HG03060 (cell line): ENCODE measurements around the gene TMEM61.
"Not testable (repeated sequence)": the region's sequence is repeated elsewhere in the genome, so short reads cannot be mapped to it uniquely, and the experiment has no call there.

ENCODE experiments used
- ATAC-seq: cut with Tn5 transposase; IDR thresholded peaks from one replicate; pipeline ENCODE4 v1.9.1; 2021; ENCODE audit warnings: low read depth, moderate number of reproducible peaks; ENCODE audit not compliant: unreplicated experiment

Gene TMEM61

DNA sequence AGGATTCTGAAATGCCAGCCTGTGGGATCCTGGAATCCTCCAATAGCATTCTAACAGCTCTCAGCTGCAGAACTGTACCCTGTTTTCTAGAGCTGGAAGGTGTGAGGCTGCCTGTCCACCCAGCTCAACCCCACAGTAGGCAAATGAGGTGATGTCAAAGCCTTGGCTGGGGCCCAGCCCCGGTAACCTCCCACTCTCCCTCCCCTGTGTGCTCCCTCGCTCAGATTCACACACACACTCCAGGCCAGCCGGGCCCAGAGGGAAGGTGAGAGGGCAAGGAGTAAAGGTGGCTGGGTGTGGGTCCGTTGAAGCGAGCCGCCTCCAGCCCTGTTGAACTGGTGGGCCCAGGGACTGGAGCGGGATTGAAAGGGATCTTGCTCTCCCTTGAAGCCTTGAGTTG lies 18.2 kb downstream of the TMEM61 start, which contains the start of gene BSND:
TSS of gene BSND (plus strand) at position 257 of the 400 bp plus-strand sequence. CDS start 254 bp downstream, outside the sequence.
- ATAC-seq: no peak

DNA sequence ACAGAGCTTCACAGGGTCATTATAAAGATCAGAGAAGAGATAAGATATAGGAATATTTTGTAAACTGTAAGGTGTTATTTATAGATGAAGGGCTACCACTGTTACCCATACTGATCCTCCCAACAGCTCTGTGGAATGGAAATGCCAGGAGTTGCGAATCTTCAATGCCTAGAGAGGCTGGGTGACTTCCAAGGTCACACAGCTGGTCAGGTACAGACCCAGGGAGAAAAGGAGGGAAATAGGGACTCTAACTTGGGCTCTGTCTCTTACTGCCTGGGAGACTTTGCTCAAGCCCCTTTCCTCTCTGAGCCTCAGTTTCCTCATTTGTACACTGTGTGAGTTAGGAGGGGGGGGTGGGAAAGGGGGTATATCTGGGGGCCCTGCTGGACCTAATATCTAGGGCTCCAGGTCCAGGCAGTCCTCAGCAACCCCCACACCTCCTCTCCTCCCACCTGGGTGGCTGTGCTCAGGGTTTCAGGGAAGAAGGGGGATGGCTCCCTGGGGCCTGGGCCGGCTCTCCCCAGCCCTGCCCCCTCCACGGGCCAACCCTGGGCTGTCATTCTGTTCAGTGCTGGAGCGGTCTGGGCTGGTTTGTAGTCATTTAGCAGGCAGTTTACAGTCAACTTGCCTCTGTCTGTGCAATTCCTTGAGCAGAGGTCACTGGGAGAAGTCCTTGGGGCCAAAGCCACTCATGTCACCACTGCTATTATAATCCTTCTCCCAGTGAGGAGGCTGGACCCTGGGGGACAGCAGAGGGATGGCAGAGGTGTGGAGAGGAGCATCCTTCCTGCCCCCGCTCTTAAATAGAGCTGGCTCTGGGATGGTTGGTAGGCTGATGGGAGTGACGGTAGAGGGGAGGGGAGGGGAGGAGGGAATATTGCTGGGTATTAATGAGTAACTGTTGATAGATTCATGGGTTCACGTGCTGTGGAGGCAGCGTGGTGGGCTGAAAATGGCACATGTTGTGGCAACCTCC lies 20.0 kb downstream of the TMEM61 start:
- ATAC-seq: no peak

DNA sequence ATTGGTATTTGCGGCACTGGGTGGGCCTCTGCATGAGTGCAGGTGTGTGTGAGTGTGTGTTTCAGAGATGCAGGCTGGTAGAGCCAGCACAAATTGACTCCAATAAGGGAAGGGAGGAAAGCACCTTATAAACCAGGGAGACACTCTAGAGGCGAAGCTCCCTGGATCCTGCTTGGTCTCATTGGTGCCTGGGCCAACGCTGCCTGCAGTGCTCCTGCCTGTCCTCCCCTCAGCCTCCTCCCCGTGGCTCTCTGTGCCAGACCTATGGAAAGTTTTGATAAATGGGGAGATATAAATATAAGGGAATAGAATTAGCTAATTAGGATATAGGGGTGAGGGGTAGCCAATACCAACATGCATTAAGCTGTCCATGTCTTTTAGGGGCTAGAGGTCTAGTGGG lies 20.9 kb downstream of the TMEM61 start:
- no peak for ATAC-seq

DNA sequence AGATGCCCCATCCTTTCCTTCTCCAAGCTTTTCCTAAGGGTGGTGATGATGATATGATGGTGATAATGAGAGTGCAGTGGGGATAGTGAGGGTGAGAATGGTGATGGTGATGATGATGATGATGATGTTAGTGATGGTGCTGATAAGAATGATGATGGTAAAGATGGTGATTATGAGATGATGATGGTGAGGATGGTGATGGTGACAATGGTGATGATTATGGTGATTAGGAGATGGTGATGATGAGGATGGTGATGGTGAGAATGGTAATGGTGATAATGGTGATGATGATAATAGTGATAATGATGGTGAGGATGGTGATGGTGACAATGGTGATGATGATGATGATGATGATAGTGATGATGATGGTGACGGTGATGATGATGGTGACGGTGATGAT lies 22.3 kb downstream of the TMEM61 start:
- no peak for ATAC-seq

DNA sequence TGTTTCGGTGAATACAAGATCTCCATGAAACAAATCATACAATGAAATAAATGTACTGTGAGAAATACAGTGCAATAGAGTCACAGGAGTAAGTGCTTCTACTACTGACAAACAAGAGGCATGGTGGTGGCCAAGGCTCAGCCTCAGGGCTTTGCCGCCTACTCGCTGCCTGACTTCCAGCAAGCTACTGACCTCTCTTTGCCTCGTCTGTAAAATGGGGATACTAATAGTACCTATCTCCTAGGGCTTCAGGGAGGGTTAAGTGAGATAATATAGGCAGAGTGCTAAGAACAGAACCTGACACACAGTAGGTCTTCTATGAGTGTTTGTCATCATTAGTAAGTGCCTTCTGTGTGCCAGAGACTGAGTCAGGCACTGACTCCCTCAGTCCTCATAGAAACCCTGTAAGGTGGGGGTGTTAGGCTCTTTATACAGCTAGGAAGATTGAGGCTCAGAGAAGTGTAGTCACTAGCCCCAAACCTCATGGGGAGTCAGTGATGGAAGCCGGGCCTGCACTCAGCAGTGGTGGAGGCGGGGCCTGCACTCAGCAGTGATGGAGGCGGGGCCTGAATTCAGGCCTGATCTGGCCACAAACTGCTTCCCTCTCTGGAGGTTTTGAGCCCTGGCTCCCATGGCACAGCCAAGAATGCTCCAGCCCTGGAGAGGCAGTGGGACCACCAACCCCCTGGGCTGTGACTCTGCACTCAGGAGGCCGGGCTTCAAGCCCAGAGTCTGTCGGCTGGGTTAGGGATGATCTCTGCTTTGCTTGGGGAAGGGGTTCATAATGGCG lies 25.1 kb downstream of the TMEM61 start:
- no peak for ATAC-seq

DNA sequence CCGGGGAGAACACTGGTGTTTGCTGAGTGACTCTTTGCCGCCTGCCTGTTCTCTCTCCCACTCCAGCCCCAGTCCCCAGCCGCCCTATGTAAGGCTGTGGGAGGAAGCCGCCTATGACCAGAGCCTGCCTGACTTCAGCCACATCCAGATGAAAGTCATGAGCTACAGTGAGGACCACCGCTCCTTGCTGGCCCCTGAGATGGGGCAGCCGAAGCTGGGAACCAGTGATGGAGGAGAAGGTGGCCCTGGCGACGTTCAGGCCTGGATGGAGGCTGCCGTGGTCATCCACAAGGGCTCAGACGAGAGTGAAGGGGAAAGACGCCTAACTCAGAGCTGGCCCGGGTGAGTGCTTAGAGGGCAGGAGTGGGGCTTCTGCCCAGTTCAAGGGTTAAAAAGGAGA lies 26.5 kb downstream of the TMEM61 start:
- no peak for ATAC-seq

DNA sequence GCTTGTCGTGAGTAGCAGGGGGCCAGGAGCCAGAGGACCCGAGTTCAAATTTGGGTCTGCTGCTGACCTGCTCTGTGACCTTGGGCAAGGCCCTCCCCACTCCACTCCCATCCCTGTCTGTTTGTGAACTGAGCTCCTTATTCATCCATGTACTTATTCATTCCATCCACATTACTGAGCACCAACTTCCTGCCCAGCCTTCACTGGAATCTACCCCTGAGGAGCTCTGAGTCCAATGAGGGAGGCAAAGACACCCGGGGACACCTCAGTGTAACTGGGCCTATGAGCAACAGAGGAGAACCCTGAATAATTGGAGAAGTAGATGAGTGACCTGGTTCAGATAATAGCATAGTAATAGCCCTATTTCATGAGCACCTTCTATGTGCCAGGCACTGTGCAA lies 27.2 kb downstream of the TMEM61 start:
- no peak for ATAC-seq

DNA sequence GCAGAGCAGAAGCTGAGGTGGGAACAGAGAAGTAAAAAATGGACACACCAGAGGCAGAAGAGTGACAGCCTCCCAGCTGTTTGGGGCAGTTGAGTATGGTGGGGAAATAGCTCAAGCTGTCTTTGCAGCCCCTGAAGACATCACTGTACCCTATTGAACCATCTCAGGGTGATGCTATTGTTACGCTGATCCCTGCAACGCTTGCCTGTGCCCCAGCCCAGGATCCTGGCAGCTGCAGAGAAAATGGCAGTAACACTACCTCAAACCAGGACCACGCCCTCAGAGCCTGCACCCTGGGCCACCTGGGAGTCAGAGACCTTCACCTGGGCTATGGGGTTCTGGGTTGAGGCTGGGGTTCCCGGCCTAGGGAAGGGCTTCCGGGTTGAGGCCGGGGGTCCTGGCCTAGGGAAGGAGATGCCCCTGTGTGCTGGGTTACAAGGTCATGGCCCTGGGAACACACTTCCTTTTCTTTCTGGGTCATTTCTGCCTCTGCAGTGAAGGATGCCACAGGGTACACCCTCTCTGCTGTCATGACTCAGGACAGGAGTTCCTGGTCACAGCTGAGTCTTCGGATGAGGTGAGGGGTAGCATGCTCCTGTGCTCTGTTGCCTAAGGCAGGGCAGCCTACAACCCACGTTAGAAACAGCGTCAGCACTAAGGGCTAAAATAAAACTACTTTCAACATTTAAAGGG lies 29.9 kb downstream of the TMEM61 start:
- ATAC-seq: no peak

DNA sequence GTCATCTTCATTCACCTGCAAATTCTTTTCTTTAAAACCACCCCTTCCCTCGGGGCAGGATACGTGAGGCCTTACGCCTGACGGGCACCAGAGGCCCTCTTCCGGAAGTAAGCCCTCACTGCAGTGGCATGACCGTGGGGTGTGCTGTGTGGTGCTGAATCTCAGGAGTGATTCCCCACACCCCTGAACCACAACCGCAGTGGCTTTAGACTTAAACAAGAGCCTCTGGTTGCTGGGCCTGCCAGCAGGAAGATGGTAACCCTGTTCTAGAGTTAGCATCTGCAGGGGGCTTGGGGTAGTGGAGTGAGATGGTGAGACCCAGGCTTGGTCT lies 30.4 kb downstream of the TMEM61 start:
- ATAC-seq: no peak

DNA sequence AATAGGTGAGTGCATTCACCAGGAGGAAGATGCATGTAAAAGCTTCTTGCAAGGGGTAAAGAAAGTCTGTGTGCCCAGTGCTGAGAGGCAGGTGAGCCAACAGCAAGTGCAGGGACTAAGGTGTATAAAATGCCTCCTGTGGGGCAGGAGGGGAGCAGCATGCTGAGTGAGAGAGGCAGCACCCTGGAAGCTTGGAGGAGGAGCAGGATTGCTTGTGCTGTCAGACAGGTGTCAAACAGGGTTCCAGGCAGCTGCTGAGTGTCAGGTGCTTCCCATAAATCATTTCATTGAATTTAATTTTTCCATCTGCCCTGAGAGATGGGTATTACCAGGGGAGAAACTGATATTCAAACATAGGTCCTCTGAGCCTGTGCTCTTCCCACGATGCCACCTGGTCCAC lies 32.2 kb downstream of the TMEM61 start:
- no peak for ATAC-seq

DNA sequence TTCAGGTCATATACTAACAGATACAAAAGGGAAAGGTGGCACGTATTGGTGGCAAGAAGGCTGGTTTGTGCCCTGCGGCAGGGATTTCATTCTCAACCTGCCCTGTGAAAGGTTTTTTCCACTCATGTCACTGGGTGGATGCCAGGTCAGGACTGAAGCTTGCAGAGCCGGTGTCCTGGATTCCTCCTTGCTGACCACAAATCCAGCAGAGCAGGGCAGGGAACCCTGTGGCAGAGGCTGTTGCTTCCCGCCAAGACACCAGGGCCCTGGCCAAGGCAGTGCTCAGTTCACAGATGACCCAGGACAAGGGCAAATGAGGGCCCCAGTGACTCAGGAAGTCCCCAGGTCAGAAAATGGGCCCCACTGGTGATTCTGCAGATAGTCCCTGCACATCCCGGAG lies 34.7 kb downstream of the TMEM61 start:
- no peak for ATAC-seq

DNA sequence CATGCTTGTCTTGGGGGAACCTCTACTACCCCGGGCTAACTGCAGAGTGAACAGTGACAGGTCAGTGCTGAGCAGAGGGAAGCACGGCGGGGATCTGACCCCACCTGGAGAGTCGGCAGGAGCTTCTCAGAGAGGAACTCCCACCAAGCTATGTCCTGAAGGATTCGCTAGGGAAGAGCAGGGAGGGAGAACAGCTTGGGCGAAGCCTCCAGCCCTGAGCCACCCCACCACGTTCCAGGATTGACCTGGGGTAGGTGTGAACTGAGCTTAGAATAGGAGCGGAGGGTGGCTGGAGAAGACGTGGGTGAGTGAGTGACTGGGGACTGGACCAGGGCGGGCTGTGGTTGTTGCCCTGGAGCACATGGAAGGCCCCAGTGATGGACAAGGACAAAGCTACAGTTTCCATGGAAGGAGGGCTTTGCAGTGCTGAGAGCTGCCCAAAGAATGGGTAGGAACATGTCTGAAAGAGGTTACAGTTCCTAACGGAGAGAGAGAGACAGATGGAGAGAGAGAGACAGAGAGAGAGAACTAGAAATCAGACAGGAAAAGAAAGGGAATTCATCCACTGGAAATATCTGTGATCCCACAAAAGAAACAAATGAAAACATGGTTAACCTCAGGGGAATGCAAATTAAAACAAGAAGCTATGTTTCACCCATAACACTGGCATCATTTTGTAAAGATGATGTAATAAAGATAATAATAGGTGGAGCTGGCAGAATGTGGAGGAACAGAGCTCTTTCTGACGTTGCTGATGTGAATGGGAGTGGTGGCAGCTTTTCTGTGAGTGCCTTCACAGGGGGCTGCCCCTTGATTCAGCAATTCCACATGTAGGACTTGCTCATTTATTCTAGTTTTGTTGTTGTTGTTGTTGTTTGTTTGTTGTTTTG lies 35.5 kb downstream of the TMEM61 start:
- no peak for ATAC-seq

DNA sequence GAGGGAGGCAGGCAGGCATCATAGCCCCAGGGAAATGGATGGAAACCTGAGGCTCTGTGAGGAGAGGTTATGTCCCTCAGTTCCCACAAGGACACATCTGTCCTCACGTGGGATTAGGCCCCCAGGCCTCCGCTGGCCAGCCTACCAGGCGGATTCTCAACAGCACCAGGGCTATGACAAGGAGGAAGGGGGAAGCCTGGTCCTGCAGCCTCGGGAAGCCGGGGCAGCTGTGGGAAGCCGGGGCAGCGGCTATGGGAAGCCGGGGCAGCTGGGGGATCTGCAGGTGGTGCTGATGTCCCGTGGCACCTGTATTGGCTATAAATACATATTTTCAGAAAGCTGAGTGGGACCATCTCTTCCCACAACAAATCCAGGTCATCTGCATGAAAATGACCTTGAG lies 38.0 kb downstream of the TMEM61 start:
- ATAC-seq: no peak

DNA sequence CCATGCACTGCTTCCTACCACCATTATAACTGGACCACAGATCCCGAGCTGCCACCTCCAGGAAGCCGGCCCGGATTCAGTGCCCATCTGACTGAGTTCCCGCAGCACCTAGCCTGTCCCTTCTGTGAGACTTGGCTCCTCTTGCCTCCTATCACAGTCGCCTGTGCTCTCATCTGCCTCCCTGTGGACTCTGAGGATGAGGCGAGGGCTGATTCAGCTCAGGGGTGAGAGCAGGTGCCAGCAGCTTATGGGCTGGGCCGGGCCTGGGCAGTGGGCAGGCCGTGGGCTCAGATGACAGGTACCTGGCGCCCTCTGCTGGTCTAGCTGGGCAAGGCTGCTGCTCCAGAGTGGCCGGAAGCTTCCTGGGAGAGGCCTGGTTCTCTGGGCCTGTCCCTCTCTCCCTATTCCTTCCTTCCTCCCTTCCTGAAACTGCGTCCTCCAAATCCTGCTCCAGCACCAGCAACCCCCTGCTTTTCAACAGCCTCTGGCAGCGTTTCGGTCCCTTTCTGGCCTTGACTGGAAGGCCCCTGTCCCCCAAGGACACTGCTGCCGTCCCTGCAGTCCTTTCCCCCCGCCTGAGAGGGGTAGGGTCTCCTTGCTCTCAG lies 41.6 kb downstream of the TMEM61 start:
- peak; percentile 71 for ATAC-seq

DNA sequence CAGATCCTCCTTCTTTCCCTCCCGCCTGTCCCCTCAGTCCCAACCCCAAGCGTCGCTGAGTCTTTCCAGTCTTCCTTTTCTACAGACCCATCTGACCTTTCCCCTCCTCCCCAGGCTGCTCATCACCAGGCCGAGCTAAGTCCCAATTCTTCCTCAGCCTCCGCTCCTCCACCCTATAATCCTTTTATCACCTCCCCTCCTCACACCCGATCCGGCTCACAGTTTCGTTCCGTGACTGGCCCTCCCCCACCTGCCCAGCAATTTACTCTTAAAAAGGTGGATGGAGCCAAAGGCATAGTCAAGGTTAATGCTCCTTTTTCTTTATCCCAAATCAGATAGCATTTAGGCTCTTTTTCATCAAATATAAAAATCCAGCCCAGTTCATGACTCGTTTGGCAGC lies 43.7 kb downstream of the TMEM61 start:
- ATAC-seq: not testable (repeated sequence)

DNA sequence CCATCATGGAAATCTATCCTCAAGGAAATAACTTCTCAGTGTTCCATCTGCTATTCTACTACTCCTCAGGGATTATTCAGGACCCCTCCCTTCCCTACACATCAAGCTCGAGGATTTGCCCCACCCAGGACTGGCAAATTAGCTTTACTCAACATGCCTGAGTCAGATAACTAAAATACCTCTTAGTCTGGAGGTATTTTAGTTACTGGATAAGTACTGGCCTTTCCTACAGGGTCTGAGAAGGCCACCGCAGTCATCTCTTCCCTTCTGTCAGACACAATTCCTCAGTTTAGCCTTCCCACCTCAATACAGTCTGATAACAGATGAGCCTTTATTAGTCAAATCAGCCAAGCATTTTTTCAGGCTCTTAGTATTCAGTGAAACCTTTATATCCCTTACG lies 46.3 kb downstream of the TMEM61 start:
- ATAC-seq: not testable (repeated sequence)

DNA sequence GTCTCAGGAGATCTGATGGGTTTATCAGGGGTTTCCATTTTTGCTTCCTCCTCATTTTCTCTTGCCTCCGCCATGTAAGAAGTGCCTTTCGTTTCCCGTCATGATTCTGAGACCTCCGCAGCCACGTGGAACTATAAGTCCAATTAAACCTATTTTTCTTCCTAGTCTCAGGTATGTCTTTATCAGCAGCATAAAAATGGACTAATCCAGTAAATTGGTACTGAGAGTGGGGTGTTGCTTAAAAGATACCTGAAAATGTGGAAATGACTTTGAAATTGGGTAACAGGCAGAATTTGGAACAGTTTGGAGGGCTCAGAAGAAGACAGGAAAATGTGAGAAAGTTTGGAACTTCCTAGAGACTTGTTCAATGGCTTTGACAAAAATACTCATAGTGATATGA lies 50.7 kb downstream of the TMEM61 start:
- not testable (repeated sequence) for ATAC-seq

DNA sequence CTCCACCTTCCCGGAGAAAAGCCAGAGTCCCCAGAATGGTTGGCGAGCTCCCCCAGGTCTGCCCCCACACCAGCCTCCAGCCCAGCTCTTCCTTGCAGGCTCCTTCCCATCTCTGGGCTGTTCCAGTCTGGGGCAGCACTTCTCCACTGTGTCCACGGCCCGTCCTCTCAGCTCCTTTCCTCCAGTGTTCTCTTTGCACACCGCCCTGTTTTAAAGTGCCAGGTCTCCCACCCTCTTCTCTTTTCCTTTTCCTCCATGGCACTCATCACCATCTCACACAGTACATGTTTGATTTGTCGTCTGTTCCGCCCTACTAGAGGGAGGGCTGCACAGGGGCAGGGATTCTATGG lies 52.8 kb downstream of the TMEM61 start:
- ATAC-seq: no peak

DNA sequence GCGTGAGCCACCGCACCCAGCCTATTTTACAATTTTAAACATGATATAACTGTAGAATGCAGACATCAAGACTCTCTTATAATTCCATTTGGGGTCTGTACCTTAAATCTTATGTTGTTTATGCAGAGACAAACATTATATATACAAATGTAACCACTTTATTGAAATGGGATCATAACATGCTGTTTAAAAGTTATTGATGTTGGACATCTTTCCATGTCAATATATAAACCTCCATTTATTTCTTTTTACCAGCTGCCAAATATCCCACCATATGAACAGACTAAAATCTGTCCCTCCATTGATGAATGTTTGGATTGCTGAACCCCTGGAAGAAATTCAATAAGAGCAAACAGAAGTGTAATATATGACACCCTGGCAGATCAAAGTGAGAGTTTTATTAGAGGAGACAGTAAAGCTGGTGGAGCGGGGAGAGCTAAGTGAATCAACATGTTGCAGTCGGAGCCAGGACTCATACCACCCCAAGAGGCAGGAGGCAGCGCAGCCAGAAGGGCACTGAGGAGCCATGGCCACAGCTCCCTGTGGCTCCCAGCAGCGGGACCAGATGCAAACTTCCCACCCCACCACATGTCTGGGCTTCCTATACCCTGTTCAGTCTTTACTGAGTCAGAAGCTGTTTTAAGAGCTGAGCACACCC lies 54.2 kb downstream of the TMEM61 start:
- ATAC-seq: no peak
